ENCODE measurements around the gene OR13H1. TPM values are rescaled to one million over a fixed set of nuclear protein-coding genes. Genes with fewer than 3 reads are reported as not detected.

OR13H1 gene
- total and polyA plus RNA-seq, 9 of the 15 experiments (the other 6 are each of a cell fraction or from before 2014, with no cell fraction given) = not detected

GRCh38 chrX:131571348-131571747 lies 27.5 kb downstream of the OR13H1 start:
- H3K4me2 ChIP-seq (ENCODE audit: insufficient read depth, low read length) = no peak overlapping the region

More at GRCh38 chrX:131571348-131571747, 27.5 kb downstream of the OR13H1 start:
- Histone ChIP-seq H3K27ac (ENCODE audit: extremely low read depth, low read depth, low read length) (no peak overlapping the region), H3K27me3 (ENCODE audit: control insufficient read depth in 2 of 2, insufficient read depth in 2 of 2, low read length in 2 of 2) (no peaks in the 10 kb centered on the region), H3K9ac (ENCODE audit: insufficient read depth in 1 of 2, low read depth in 2 of 2, low read length in 2 of 2) (no peak overlapping the region), H3K9me3 (replicated peaks; ENCODE audit: control insufficient read depth, insufficient read depth, low read depth, low read length) (no peaks in the 10 kb centered on the region; the same call in 1 of the 2 replicates), H3K4me3 (no peak overlapping the region), H2AFZ (ENCODE audit: low read depth, low read length) (no peak overlapping the region), H3K4me1 (replicated peaks in 1 of 2; ENCODE audit: control insufficient read depth in 2 of 2, insufficient read depth in 2 of 2, low read length in 2 of 2) (no peaks in the 10 kb centered on the region; a peak in 1 of 5 replicates), H3K9me1 (ENCODE audit: control insufficient read depth, insufficient read depth, low read length) (no peaks in the 10 kb centered on the region), H3K79me2 (ENCODE audit: control insufficient read depth, insufficient read depth, low read length) (peaks cover 4% of the 10 kb centered on the region; the same call in 2 of the 3 replicates), H3K36me3 (ENCODE audit: control insufficient read depth, insufficient read depth, low read length) (no peaks in the 10 kb centered on the region), H4K20me1 (replicated peaks; ENCODE audit: control insufficient read depth, insufficient read depth, low read length) (no peaks in the 10 kb centered on the region; the same call in 1 of the 2 replicates)
- TF ChIP-seq RBM17 (IDR thresholded peaks at IDR 0.05; ENCODE audit: borderline replicate concordance, low read depth, low read length) = no peak
- TF ChIP-seq MXI1 (IDR thresholded peaks at IDR 0.05; ENCODE audit: low read depth, low read length) = no peak
- TF ChIP-seq SAP30 (IDR thresholded peaks at IDR 0.05; ENCODE audit: borderline replicate concordance, insufficient read depth, low read depth, low read length, poor library complexity, severe bottlenecking) = no peak
- TF ChIP-seq, protein P1, sequence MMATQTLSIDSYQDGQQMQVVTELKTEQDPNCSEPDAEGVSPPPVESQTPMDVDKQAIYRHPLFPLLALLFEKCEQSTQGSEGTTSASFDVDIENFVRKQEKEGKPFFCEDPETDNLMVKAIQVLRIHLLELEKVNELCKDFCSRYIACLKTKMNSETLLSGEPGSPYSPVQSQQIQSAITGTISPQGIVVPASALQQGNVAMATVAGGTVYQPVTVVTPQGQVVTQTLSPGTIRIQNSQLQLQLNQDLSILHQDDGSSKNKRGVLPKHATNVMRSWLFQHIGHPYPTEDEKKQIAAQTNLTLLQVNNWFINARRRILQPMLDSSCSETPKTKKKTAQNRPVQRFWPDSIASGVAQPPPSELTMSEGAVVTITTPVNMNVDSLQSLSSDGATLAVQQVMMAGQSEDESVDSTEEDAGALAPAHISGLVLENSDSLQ (IDR thresholded peaks at IDR 0.05) = peak; percentile 9; the same call in 1 of the 2 replicates
- no peak for TF ChIP-seq ARID1B (IDR thresholded peaks at IDR 0.05)
- TF ChIP-seq, protein P2, sequence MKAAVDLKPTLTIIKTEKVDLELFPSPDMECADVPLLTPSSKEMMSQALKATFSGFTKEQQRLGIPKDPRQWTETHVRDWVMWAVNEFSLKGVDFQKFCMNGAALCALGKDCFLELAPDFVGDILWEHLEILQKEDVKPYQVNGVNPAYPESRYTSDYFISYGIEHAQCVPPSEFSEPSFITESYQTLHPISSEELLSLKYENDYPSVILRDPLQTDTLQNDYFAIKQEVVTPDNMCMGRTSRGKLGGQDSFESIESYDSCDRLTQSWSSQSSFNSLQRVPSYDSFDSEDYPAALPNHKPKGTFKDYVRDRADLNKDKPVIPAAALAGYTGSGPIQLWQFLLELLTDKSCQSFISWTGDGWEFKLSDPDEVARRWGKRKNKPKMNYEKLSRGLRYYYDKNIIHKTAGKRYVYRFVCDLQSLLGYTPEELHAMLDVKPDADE (conservative IDR thresholded peaks at IDR 0.05; ENCODE audit: control insufficient read depth, low read depth, low read length) = no peak
- peak; percentile 50 for TF ChIP-seq MEIS2 (IDR thresholded peaks at IDR 0.05; ENCODE audit: partially characterized antibody)
- TF ChIP-seq, protein P3, sequence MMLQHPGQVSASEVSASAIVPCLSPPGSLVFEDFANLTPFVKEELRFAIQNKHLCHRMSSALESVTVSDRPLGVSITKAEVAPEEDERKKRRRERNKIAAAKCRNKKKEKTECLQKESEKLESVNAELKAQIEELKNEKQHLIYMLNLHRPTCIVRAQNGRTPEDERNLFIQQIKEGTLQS (IDR thresholded peaks at IDR 0.05) = peak; percentile 62; the same call in 1 of the 2 replicates
- TF ChIP-seq, protein P3 (CRISPR knock-in tag; conservative IDR thresholded peaks at IDR 0.05) = no peak
- TF ChIP-seq JUND (IDR thresholded peaks at IDR 0.05; ENCODE audit: borderline replicate concordance, low read depth, low read length) = peak; percentile 34; the same call in 1 of the 2 replicates
- TF ChIP-seq JUND (tag; IDR thresholded peaks at IDR 0.05; ENCODE audit: borderline replicate concordance, low read depth, low read length) = peak; percentile 44; the same call in 1 of the 3 replicates
- DNase-seq (ENCODE audit: extremely low read depth in 1 of 4, low spot score in 3 of 4) = no peak
- in situ Hi-C loops (cut with MboI) (no loop called here), intact Hi-C loops (cut with micrococcal nuclease) (no loop called here)
- BruUV-seq (replicated peaks) = no TSS peak
- FAIRE-seq = no peak
- ATAC-seq = no peak
- POLR2A ChIA-PET = no interaction called here
- CTCF ChIA-PET (ENCODE audit: low intra/inter-chr PET ratio) = no interaction called here

All from K562 (cell line).